Measurements from ENCODE around the gene ZNF664. TPM values are rescaled to one million over a fixed set of nuclear protein-coding genes. Genes with fewer than 3 reads are reported as not detected.
A peak's percentile ranks its signal among the peaks of the same experiment; 100 is the strongest.

ZNF664 gene
- total and polyA plus RNA-seq, 9 of the 15 experiments (the other 6 are each of a cell fraction or from before 2014, with no cell fraction given): 3.3 to 101 (median 63.6) TPM

DNA sequence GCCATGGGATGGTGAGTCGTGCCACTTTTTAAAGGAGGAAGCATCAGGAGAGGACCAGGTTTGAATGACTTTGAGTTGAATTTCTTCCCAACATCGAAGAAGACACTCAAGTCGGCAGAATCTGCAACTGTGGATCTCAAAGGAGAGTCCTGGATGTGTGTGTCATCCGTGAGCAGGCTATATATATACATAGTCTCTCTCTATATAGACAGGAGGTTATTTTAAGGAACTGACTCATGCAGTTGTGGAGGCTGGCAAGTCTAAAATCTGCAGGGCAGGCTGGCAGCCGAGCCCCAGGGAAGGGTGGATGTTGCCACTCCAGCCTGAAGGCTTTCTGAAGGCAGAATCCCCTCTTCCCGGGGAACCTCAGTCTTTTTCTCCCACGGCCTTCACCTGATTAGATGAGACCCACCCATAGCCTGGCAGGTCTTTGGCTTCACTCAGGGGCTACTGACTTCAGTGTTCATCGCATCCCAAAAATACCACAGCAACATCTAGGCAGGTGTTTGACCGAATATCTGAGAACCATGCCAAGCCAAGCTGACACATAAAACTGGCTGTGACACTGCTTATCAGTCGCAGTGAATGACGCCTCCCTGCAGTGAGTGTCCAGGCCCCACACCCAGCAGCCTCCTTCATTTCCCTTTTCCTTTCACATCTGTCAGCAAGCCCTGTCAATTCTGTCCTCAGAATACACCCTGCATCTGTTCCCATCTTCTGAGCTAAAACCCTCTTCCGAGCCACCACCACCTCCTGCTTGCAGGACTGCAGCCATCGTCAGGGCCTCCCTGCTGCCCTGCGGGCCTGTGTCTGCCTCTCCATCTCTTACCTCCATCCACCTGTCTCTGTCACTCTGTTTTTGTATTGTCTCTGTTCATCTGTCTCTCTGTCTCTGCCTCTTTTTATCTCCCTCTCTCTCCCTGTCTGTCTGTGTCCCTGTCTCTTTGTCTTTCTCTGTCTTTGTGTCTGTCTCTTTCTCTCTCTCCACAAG, 54.0 kb downstream of the ZNF664 start (continued):
- TF ChIP-seq CBX1 (IDR thresholded peaks at IDR 0.05; ENCODE audit: low read depth) (no peak), SETDB1 (IDR thresholded peaks at IDR 0.05; ENCODE audit: low read length) (no peak), MAZ (CRISPR knock-in tag; conservative IDR thresholded peaks at IDR 0.05 in 1 of 2, IDR thresholded peaks at IDR 0.05 in 1 of 2) (no peak), MIER1 (IDR thresholded peaks at IDR 0.05; ENCODE audit: low read depth) (no peak), SFPQ (IDR thresholded peaks at IDR 0.05; ENCODE audit: low read depth, low read length) (no peak), SMARCB1 (IDR thresholded peaks at IDR 0.05; ENCODE audit: insufficient read length, low read depth) (no peak), DDX20 (tag; IDR thresholded peaks at IDR 0.05; ENCODE audit: low read depth) (no peak), E2F3 (CRISPR knock-in tag; IDR thresholded peaks at IDR 0.05) (no peak), EP400 (IDR thresholded peaks at IDR 0.05) (no peak), KLF16 (IDR thresholded peaks at IDR 0.05) (no peak), CBFA2T2 (conservative IDR thresholded peaks at IDR 0.05) (no peak; the same call in 1 of the 2 replicates), KHSRP (IDR thresholded peaks at IDR 0.05) (no peak), NFIX (CRISPR knock-in tag; IDR thresholded peaks at IDR 0.05; ENCODE audit: low read depth) (no peak), ZNF507 (tag; conservative IDR thresholded peaks at IDR 0.05) (no peak), ZNF316 (IDR thresholded peaks at IDR 0.05) (peak; percentile 5; the same call in 1 of the 2 replicates), CCNT2 (IDR thresholded peaks at IDR 0.05; ENCODE audit: borderline replicate concordance, extremely low read depth, insufficient read length, low read depth, low read length) (no peak), TEAD2 (tag; IDR thresholded peaks at IDR 0.05) (no peak), POLR3G (IDR thresholded peaks at IDR 0.05; ENCODE audit: extremely low read depth, insufficient read length, insufficient replicate concordance) (no peak)
- TF ChIP-seq, protein P1, sequence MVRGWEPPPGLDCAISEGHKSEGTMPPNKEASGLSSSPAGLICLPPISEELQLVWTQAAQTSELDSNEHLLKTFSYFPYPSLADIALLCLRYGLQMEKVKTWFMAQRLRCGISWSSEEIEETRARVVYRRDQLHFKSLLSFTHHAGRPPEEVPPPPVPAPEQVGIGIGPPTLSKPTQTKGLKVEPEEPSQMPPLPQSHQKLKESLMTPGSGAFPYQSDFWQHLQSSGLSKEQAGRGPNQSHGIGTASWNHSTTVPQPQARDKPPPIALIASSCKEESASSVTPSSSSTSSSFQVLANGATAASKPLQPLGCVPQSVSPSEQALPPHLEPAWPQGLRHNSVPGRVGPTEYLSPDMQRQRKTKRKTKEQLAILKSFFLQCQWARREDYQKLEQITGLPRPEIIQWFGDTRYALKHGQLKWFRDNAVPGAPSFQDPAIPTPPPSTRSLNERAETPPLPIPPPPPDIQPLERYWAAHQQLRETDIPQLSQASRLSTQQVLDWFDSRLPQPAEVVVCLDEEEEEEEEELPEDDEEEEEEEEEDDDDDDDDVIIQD (CRISPR knock-in tag; IDR thresholded peaks at IDR 0.05): no peak
- TF ChIP-seq, protein P2, sequence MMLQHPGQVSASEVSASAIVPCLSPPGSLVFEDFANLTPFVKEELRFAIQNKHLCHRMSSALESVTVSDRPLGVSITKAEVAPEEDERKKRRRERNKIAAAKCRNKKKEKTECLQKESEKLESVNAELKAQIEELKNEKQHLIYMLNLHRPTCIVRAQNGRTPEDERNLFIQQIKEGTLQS (IDR thresholded peaks at IDR 0.05): peak; percentile 32; the same call in 1 of the 2 replicates
- TF ChIP-seq, protein P2 (CRISPR knock-in tag; conservative IDR thresholded peaks at IDR 0.05): 0 out of 2 replicates have a peak, but pooled peaks have one; percentile 23
- TF ChIP-seq, protein P3, sequence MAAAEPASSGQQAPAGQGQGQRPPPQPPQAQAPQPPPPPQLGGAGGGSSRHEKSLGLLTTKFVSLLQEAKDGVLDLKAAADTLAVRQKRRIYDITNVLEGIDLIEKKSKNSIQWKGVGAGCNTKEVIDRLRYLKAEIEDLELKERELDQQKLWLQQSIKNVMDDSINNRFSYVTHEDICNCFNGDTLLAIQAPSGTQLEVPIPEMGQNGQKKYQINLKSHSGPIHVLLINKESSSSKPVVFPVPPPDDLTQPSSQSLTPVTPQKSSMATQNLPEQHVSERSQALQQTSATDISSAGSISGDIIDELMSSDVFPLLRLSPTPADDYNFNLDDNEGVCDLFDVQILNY (CRISPR knock-in tag; IDR thresholded peaks at IDR 0.05): no peak
